HG03039 (cell line): ENCODE measurements around the gene IL18RAP.

Source experiments
- ATAC-seq: cut with Tn5 transposase; IDR thresholded peaks from one replicate; pipeline ENCODE4 v1.9.1; 2021; ENCODE audit warnings: mild to moderate bottlenecking, moderate library complexity; ENCODE audit not compliant: unreplicated experiment

The IL18RAP gene

GRCh38 chr2:102422910-102423309 is at the start of gene IL18RAP:
Gene IL18RAP, plus strand, starts transcription at chr2:102423160. Its CDS starts 118 bp downstream, at chr2:102423278.
- no peak for ATAC-seq

- no peak for ATAC-seq
Measured at GRCh38 chr2:102376052-102376591, 46.8 kb upstream of the IL18RAP start.

- no peak for ATAC-seq
Measured at GRCh38 chr2:102383722-102384121, 39.2 kb upstream of the IL18RAP start.

DNA sequence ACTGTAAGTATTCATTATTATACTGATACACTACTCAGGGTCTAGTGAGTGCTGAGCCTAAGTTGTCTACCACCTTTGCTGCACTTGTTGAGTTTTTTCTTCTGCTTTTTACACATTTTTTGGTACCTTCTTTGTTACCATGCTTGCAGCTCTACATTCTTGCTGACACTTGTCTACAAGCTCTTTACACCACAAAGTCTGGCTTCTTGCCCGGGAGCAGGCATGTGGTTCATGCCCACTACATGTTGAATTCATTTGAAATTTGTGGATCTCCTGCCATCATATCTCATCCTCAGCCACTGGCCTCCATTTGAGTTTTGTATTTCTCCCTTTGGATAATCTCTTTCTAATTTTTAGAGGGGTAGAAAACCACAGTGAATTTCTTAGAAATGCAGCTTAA is 37.4 kb upstream of the IL18RAP start:
- no peak for ATAC-seq

DNA sequence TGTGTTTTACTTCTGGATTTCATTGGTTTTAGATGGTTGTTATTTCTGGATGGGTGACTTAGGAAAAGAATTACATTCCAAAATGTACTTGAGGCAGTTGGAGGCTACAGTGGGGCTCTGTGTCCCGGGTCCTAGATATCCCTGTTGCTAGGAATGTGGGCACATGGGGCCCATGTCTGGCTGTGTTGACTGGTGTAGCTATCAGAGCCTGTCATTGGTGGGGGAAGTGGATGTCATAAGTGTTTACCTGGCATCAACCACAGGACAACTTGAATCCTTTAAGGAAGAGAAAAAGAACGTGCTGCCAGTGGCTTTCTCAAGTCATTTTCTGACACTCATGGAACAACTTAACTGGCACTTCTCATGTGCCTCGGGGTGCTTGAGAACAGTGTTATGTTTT is 37.0 kb upstream of the IL18RAP start:
- no peak for ATAC-seq

DNA sequence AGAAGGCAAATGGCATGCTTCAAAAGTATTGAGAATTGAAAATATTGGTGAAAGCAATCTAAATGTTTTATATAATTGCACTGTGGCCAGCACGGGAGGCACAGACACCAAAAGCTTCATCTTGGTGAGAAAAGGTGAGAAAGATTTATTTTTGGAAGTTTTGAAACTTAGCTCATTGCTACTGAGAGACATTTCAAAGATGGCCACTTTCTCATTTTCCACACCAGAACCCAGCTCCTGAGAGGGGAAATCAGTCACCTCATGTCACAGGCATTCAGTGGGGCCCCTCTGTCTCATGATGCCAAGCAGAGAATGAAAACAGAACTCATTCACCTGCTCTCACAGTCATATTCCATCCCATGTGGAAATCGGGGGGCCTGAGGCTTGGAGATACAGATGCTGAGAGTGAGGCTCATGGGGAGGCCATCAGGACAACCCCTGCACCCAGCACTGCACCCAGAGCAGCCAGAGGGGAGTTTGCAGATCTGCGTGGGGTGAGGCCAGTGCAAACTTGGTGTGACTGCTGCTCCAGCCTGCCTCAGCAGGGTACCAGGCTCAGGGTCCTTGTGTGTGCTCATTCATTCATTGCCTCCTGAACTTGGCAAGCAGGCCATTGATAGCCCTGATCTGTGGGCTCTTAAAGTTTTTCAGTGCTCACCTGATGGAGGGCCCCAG is 36.0 kb upstream of the IL18RAP start:
- no peak for ATAC-seq

DNA sequence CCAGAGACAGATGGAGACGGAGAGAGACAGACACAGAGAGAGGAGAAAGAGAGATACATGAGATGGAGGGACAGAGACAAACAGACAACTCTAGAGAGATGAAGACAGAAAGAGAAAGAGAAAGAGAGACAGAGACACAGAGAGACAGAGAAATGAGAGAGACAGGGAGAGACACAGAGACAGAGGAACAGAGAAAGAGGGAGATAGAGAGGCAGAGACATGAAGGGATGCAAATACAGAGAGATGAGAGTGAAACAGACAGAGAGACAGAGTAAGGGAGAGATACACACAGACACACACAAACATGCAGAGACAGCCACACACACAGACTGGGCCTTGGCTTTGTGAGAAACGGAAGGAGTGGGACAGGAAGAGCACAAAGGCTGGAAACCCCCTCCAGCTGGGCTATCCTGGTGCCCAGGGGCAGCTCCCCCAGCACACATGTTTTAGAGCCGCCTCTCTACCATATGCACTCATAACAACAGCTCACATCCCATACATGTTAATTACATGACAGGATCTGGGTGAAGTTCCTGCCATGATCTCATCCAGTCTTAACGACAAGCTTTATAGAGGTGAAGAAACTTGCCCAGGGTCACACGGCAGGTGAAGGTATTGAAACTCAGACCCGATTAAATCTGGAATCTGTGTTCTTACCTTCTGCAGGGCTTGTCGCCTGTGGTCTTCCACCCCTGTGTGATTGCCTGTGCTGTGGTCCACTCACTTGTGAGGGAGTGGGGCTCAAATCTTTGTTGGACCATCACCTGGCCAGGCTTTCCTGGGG is 35.0 kb upstream of the IL18RAP start:
- ATAC-seq = no peak

DNA sequence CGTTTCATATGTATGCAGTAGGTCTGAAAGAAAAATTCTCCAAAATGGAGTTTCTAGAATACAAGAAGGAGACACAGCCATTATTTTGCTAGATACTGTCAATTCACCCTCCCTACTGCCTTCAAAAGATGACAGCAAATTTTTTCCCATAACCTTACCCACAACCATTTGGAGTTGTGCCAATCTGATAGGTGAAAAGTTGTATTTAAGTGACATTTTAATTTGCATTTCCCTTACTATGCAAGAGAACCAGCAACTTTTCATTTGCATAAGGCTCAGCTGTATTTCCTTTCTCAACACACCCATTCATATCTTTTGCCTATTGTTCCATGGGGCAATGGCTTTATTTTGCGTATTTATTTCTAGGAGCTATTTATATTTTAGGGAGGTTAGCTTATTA is 31.4 kb upstream of the IL18RAP start:
- no peak for ATAC-seq

DNA sequence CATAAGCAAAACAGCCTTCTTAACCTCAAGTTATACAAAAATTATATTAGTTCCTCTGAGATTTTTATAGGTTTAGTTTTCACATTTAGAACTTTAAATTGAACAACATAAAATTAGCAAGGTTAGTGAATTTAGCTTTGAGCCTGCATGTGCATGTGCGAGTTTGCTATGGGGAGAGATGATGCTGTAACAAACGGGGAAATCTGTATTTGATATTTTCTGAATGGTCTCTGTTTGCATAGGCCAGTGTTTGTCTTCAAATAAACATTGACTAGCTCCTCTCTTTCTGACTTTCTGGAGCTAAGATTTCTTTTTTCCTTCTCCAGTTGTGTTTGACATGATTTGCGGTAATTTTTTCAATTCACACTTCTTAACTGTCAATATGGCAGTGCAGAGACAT is 30.9 kb upstream of the IL18RAP start:
- no peak for ATAC-seq

- no peak for ATAC-seq
Measured at GRCh38 chr2:102392942-102393341, 30.0 kb upstream of the IL18RAP start.

DNA sequence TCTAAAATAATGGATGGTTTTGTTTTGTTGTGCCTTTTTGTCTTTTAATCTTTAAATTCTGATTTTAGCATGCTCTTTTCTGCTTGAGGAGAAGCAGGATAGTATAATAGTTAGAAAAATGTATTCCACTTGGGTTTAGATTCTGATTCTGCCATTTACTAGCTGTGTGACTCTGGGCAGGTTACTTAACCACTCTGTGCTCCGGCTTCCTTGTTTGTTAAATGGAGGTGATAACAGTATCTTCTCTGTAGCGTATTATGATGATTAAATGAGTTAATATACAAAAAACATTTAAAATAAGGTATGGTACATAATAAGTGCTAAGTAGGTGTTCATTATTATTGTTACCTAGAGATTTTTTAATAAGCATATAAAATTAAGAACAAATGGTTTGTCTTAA is 26.9 kb upstream of the IL18RAP start:
- ATAC-seq = no peak

- ATAC-seq = no peak
Measured at GRCh38 chr2:102397209-102397608, 25.8 kb upstream of the IL18RAP start.

DNA sequence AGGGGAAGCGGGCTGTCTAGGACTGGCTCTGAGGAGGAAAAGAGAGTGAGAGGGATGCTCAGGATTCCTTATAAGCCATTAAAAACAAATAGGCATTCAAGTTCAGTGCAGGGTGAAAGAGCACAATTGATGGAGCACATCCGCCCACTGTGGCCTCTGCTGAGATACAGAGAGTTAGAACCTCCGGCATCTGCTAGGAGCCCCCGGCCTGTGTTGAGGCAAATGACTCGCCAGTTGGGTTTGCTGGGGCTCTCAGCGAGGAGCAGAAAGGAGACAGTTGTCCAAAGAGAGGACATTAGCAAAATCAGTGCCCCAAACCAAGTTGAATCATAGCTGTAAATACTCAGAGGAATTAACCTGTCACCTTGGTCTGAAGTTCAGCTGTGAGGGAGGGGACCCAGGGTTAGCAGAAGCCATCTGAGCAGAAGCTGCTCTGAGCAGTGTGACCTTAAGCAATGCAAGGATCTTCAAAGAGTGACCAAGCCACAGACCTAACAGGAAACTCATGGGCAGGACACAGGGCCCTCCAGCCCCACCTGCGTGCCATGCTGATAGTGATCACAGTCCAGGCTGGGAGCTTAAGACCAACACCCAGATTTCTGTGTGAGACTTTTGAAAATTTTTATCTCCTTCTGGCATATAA is 23.3 kb upstream of the IL18RAP start:
- no peak for ATAC-seq

DNA sequence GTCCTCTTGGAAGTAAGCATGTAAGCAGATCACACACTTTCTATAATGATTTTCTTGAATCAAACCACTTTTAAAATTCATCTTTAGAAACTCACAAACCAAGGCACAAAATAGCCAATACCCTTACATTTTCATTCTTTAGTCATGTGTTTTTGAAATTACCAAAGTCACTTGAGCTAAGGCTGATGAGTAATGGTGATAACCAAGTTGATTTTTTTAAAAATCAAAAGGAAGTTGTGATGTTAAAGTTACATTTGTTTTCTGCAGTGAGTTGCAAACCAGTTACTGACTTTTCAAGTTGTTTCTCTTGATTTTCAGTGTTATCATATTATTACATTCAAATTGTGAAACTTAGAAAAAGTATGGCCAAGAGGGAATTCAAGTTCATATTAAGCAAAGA is 21.5 kb upstream of the IL18RAP start:
- no peak for ATAC-seq

GRCh38 chr2:102401865-102402264 is 21.1 kb upstream of the IL18RAP start:
- no peak for ATAC-seq

DNA sequence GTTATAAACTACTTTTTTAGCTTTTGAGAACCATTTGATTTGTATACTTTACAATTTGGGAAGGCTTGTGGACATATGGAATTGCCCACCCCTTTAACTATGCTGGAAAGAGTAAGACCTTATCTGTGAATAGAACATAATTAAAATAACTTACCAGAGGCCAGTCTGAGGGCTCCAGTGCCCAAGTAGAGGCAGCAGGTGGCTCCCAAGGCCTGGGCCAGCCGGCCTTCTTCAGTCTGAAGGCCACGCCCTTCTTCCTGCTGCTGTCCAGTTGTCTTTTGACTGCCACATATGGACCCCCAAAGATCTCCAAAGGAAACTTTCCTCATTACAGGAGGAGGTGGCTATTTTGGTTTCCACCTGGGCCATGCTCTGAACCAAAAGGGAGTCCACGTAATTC is 12.0 kb upstream of the IL18RAP start:
- ATAC-seq = no peak

DNA sequence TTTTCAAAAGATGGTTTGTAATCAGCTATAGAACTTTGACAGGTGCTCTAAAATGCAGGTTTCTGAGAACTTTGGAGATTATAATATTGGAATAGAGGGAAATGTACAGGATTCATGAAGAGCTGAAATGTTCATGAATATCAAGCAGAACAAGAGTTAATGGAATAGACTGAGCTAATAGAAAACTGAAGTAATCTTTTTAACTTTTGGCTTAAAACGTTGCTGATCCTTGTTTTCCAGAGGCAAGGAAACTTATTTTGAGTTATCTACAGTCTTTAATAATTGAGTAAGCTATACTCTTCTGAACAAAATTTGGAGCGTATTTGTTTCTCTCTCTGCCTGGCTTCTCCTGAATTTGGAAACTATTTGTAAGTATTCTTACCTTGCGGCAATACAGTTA is 10.8 kb upstream of the IL18RAP start:
- no peak for ATAC-seq

DNA sequence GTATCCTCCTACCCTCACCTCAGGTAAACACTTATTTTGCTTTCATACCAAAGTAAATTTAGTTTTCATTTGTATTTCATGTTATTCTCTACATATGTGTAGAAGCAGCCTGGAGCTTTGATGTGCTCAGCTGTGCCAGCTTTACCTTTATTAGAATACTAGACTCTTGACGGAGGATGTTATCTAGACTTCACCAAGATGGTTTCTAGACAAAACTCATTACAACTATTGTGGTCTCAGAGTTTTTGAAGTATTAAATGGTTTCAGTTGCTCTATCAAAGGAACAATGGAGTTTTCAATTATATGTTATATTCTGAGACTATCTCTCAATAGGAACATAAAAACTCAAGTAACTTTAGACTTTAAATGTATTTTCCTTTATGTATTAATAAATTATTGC is 5.0 kb upstream of the IL18RAP start:
- ATAC-seq = no peak

- ATAC-seq = peak; percentile 78
Measured at GRCh38 chr2:102418421-102418961, 4.5 kb upstream of the IL18RAP start.

DNA sequence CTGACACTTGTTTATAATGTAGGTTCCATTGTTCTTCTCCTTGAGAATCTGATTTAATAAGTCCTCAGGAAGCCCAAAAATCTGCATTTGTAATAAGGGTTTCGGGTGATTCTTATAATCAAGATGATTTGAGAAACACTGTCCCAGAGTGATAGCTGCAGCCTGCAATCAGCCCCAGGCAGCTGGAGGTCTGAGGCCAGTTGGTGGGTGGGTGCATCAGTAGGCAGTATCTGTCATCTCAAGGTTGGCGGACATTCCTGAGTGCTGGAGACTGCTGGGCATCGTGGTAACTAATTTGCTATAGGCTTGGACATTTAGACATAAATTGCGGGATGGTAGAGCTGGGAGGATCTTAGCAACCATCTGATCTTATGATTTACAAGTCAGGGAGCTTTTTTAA is 2.7 kb upstream of the IL18RAP start:
- ATAC-seq = no peak
